SK-N-SH treated with all-trans-retinoic acid at 6 μM for 48 hours (cell line): ENCODE measurements around the gene TSPAN14.

Experiments
- ATAC-seq: fragments of 200-7000 bp; cut with Tn5 transposase; 3 replicates; pipeline ENCODE4 v1.9.1; 2020; ENCODE audit warnings: mild to moderate bottlenecking, moderate library complexity
- ARNTL ChIP-seq: fragments of 450-650 bp; formaldehyde crosslinking; IDR thresholded peaks from 2 replicates; pipeline ENCODE4 v1.5.0; 2020; ENCODE audit warnings: low read depth, mild to moderate bottlenecking, moderate library complexity, borderline replicate concordance
- BACH2 ChIP-seq: fragments of 250-450 bp; sonication (Bioruptor Pico); IDR thresholded peaks from 2 replicates; pipeline ENCODE4 v1.9.0; 2021; ENCODE audit warnings: mild to moderate bottlenecking, borderline replicate concordance
- GLIS3 ChIP-seq: fragments of 250-450 bp; sonication (Bioruptor Pico); IDR thresholded peaks from 2 replicates; pipeline ENCODE4 v1.5.0; 2020; ENCODE audit warnings: mild to moderate bottlenecking, moderate library complexity
- ISL1 ChIP-seq: fragments of 250-450 bp; sonication (Bioruptor Pico); IDR thresholded peaks from 2 replicates; pipeline ENCODE4 v2.1.2; 2022; ENCODE audit warnings: mild to moderate bottlenecking, moderate library complexity
- OSR1 ChIP-seq: fragments of 250-450 bp; sonication (Bioruptor Pico); IDR thresholded peaks from 2 replicates; pipeline ENCODE4 v1.8.0; 2022; ENCODE audit warnings: moderate library complexity, mild to moderate bottlenecking, inconsistent platforms
- RARB ChIP-seq: fragments of 250-450 bp; sonication (Bioruptor Pico); IDR thresholded peaks from 2 replicates; pipeline ENCODE4 v1.8.0; 2021; ENCODE audit warnings: mild to moderate bottlenecking, moderate library complexity
- SNAI2 ChIP-seq: fragments of 250-450 bp; sonication (Bioruptor Pico); IDR thresholded peaks from 2 replicates; pipeline ENCODE4 v1.5.0; 2020; ENCODE audit warnings: mild to moderate bottlenecking, moderate library complexity
- TCF4 ChIP-seq: fragments of 250-450 bp; sonication (Bioruptor Pico); IDR thresholded peaks from 2 replicates; pipeline ENCODE4 v1.8.0; 2021; ENCODE audit warnings: mild to moderate bottlenecking, moderate library complexity, borderline replicate concordance
- TOX ChIP-seq: fragments of 250-450 bp; sonication (Bioruptor Pico); IDR thresholded peaks from 2 replicates; pipeline ENCODE4 v1.8.0; 2021; ENCODE audit warnings: mild to moderate bottlenecking, moderate library complexity, borderline replicate concordance
- ZC3H10 ChIP-seq: fragments of 250-450 bp; sonication (Bioruptor Pico); IDR thresholded peaks from 2 replicates; pipeline ENCODE4 v1.5.1; 2021; ENCODE audit warnings: mild to moderate bottlenecking, moderate library complexity
- ZFP3 ChIP-seq: fragments of 250-450 bp; sonication (Bioruptor Pico); IDR thresholded peaks from 2 replicates; pipeline ENCODE4 v1.5.0; 2020; ENCODE audit warnings: mild to moderate bottlenecking, moderate library complexity
- ZFP30 ChIP-seq: fragments of 450-650 bp; formaldehyde crosslinking; IDR thresholded peaks from 2 replicates; pipeline ENCODE4 v1.5.0; 2022; ENCODE audit warnings: mild to moderate bottlenecking, moderate library complexity
- ZNF565 ChIP-seq: fragments of 450-650 bp; formaldehyde crosslinking; conservative IDR thresholded peaks from 2 replicates; pipeline ENCODE4 v1.5.0; 2020; ENCODE audit warnings: low read depth, mild to moderate bottlenecking, moderate library complexity
- ZNF70 ChIP-seq: fragments of 450-650 bp; formaldehyde crosslinking; IDR thresholded peaks from 2 replicates; pipeline ENCODE4 v1.5.0; 2020; ENCODE audit warnings: mild to moderate bottlenecking, moderate library complexity
- ZNF8 ChIP-seq: fragments of 450-650 bp; formaldehyde crosslinking; IDR thresholded peaks from 2 replicates; pipeline ENCODE4 v1.5.0; 2020; ENCODE audit warnings: mild to moderate bottlenecking, moderate library complexity
- TF ChIP-seq, protein P1 (sequence below): fragments of 250-450 bp; sonication (Bioruptor Pico); IDR thresholded peaks from 2 replicates; pipeline ENCODE4 v1.5.1; 2021; ENCODE audit warnings: mild to moderate bottlenecking, moderate library complexity
- TF ChIP-seq, protein P2 (sequence below): fragments of 250-450 bp; sonication (Bioruptor Pico); IDR thresholded peaks from 2 replicates; pipeline ENCODE4 v1.5.1; 2020; ENCODE audit warnings: low read depth, mild to moderate bottlenecking, moderate library complexity
- TF ChIP-seq, protein P3 (sequence below): fragments of 250-450 bp; sonication (Bioruptor Pico); IDR thresholded peaks from 2 replicates; pipeline ENCODE4 v1.8.0; 2021; ENCODE audit warnings: low read depth, mild to moderate bottlenecking, moderate library complexity, borderline replicate concordance
- TF ChIP-seq, protein P4 (sequence below): fragments of 250-450 bp; sonication (Bioruptor Pico); IDR thresholded peaks from 2 replicates; pipeline ENCODE4 v1.5.0; 2020; ENCODE audit warnings: mild to moderate bottlenecking, moderate library complexity
- TF ChIP-seq, protein P5 (sequence below): fragments of 250-450 bp; sonication (Bioruptor Pico); IDR thresholded peaks from 2 replicates; pipeline ENCODE4 v1.8.0; 2020; ENCODE audit warnings: mild to moderate bottlenecking, moderate library complexity, borderline replicate concordance

Gene TSPAN14

DNA sequence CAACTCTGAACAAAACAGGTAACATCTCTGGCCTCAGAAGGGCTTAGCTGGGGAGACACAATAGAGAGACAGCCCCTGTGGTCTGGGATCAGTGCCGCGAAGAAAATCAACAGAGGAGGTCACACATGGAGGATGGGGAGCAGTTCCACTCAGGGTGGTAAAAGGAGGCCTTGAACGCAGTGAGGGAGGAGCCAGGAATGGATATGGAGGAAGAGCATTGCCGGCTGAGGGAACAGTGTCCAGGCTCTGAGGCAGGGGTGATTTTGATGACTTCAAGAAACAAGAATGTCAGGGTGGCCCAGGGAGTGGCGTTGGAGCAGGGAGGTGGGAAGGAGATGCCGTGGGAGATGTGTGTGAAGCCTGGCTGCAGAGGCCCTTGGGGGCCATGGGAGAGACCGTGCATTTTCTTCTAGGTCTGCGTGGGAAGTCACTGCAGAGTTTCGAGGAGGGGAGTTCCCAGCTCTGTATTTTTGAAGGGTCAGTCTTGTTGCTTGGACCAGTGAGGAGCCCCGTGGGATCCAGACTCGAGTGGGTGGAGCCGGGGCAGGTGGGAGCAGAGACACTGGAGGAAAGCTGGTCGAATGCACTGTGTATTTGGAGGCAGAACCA, 47.9 kb downstream of the TSPAN14 start:
- TF ChIP-seq, protein P1, sequence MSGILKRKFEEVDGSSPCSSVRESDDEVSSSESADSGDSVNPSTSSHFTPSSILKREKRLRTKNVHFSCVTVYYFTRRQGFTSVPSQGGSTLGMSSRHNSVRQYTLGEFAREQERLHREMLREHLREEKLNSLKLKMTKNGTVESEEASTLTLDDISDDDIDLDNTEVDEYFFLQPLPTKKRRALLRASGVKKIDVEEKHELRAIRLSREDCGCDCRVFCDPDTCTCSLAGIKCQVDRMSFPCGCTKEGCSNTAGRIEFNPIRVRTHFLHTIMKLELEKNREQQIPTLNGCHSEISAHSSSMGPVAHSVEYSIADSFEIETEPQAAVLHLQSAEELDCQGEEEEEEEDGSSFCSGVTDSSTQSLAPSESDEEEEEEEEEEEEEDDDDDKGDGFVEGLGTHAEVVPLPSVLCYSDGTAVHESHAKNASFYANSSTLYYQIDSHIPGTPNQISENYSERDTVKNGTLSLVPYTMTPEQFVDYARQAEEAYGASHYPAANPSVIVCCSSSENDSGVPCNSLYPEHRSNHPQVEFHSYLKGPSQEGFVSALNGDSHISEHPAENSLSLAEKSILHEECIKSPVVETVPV, result no peak
- no peak for TF ChIP-seq ZFP30 (CRISPR knock-in tag)
- no peak for TF ChIP-seq ARNTL
- TF ChIP-seq SNAI2 (CRISPR knock-in tag), result no peak
- no peak for TF ChIP-seq ZC3H10 (CRISPR knock-in tag)
- TF ChIP-seq OSR1 (CRISPR knock-in tag), result no peak
- TF ChIP-seq, protein P2, sequence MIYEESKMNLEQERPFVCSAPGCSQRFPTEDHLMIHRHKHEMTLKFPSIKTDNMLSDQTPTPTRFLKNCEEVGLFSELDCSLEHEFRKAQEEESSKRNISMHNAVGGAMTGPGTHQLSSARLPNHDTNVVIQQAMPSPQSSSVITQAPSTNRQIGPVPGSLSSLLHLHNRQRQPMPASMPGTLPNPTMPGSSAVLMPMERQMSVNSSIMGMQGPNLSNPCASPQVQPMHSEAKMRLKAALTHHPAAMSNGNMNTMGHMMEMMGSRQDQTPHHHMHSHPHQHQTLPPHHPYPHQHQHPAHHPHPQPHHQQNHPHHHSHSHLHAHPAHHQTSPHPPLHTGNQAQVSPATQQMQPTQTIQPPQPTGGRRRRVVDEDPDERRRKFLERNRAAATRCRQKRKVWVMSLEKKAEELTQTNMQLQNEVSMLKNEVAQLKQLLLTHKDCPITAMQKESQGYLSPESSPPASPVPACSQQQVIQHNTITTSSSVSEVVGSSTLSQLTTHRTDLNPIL, result no peak
- TF ChIP-seq ISL1 (CRISPR knock-in tag), result no peak
- TF ChIP-seq GLIS3 (CRISPR knock-in tag), result no peak
- TF ChIP-seq ZNF8, result no peak
- TF ChIP-seq, protein P3, sequence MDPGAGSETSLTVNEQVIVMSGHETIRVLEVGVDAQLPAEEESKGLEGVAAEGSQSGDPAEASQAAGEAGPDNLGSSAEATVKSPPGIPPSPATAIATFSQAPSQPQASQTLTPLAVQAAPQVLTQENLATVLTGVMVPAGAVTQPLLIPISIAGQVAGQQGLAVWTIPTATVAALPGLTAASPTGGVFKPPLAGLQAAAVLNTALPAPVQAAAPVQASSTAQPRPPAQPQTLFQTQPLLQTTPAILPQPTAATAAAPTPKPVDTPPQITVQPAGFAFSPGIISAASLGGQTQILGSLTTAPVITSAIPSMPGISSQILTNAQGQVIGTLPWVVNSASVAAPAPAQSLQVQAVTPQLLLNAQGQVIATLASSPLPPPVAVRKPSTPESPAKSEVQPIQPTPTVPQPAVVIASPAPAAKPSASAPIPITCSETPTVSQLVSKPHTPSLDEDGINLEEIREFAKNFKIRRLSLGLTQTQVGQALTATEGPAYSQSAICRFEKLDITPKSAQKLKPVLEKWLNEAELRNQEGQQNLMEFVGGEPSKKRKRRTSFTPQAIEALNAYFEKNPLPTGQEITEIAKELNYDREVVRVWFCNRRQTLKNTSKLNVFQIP (CRISPR knock-in tag), result no peak
- TF ChIP-seq, protein P4, sequence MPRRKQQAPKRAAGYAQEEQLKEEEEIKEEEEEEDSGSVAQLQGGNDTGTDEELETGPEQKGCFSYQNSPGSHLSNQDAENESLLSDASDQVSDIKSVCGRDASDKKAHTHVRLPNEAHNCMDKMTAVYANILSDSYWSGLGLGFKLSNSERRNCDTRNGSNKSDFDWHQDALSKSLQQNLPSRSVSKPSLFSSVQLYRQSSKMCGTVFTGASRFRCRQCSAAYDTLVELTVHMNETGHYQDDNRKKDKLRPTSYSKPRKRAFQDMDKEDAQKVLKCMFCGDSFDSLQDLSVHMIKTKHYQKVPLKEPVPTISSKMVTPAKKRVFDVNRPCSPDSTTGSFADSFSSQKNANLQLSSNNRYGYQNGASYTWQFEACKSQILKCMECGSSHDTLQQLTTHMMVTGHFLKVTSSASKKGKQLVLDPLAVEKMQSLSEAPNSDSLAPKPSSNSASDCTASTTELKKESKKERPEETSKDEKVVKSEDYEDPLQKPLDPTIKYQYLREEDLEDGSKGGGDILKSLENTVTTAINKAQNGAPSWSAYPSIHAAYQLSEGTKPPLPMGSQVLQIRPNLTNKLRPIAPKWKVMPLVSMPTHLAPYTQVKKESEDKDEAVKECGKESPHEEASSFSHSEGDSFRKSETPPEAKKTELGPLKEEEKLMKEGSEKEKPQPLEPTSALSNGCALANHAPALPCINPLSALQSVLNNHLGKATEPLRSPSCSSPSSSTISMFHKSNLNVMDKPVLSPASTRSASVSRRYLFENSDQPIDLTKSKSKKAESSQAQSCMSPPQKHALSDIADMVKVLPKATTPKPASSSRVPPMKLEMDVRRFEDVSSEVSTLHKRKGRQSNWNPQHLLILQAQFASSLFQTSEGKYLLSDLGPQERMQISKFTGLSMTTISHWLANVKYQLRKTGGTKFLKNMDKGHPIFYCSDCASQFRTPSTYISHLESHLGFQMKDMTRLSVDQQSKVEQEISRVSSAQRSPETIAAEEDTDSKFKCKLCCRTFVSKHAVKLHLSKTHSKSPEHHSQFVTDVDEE (CRISPR knock-in tag), result no peak
- no peak for TF ChIP-seq BACH2 (CRISPR knock-in tag)
- no peak for TF ChIP-seq ZNF565 (CRISPR knock-in tag)
- TF ChIP-seq ZFP3, result no peak
- ATAC-seq, result no peak

DNA sequence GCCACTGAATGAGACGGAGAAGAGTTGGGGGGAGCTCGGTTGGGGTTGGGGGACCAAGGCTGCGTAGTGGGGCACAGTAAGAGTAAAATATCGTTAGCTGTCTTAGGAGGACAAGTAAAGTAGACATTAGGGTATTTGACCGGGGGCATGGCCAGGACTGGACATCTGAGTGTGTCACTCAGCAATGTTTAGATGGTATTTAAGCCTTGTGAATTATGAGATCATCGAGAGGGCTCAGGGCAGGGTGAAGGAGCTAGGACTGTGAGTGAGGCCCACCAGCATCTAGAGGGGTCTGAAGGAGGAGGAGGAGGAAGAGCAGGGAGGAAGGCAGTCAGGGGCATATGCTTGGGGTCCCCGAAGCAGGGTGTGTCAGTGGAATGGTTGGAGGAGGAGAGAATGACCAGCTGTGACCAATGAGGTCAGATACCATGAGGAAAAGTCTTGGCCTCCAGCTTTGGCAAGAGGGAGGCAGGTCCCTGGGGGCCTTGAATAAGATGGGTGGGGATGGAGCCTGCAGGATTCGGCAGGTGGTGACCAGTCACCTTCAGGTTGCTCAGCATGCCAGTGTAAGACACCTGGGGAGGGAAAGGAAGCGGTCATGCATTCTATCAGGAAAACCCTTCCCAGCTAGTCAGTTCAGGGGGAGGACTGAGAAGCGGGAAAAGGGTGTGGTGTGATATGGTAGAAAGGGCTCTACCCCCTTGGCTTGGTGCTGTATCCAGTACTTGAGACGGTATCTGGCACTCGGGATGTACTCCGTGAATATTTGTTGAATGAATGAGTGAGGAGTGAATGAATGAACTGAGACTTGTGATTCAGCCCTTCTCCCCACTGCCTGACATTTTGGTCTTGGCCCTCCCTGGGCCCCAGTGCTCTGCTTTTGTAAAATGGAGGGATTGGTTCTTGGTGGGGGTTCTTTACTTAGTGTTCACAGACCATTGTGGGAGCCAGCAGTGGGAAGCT, 48.8 kb downstream of the TSPAN14 start:
- TF ChIP-seq OSR1 (CRISPR knock-in tag) (no peak), ZC3H10 (CRISPR knock-in tag) (no peak)
- ATAC-seq, result no peak

DNA sequence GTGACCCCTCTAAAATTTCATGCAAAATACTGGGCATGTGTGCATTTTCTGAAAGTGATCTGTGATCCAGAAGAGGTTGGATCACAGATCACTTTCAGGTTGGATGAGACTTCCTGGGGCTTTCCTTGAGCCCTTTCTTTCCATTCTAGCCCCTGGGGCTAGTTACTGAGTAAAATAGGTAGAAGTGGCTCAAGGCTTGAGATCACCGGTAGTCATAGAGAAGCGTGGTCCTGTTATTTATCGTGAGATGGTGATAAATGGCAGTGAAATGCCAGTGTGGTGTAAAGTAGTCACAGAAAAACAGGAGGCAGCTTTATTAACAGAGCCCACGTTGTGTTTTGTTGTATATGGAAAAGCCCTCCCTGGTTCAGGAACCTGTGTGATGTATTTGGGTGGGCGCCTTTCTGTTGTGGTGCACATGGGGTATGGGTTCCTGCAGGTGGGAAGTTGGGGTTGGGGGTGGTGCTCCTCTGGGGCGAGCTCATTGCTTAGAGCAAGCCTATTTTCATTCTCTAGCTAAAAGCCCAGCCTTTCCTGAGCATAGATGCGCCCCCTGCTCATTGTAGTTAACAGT, 49.6 kb downstream of the TSPAN14 start:
- ATAC-seq, result no peak
- no peak for TF ChIP-seq RARB (CRISPR knock-in tag)
- TF ChIP-seq, protein P5, sequence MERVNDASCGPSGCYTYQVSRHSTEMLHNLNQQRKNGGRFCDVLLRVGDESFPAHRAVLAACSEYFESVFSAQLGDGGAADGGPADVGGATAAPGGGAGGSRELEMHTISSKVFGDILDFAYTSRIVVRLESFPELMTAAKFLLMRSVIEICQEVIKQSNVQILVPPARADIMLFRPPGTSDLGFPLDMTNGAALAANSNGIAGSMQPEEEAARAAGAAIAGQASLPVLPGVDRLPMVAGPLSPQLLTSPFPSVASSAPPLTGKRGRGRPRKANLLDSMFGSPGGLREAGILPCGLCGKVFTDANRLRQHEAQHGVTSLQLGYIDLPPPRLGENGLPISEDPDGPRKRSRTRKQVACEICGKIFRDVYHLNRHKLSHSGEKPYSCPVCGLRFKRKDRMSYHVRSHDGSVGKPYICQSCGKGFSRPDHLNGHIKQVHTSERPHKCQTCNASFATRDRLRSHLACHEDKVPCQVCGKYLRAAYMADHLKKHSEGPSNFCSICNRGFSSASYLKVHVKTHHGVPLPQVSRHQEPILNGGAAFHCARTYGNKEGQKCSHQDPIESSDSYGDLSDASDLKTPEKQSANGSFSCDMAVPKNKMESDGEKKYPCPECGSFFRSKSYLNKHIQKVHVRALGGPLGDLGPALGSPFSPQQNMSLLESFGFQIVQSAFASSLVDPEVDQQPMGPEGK (CRISPR knock-in tag), result no peak
- TF ChIP-seq ZFP30 (CRISPR knock-in tag), result no peak
- TF ChIP-seq BACH2 (CRISPR knock-in tag), result no peak
- no peak for TF ChIP-seq TOX (CRISPR knock-in tag)
- TF ChIP-seq, protein P1, result no peak
- TF ChIP-seq TCF4 (CRISPR knock-in tag), result no peak
- no peak for TF ChIP-seq ISL1 (CRISPR knock-in tag)
- TF ChIP-seq, protein P2, result no peak
- no peak for TF ChIP-seq ZNF8
- no peak for TF ChIP-seq ZNF70 (CRISPR knock-in tag)
- TF ChIP-seq ZC3H10 (CRISPR knock-in tag), result no peak
- no peak for TF ChIP-seq OSR1 (CRISPR knock-in tag)
- TF ChIP-seq, protein P3 (CRISPR knock-in tag), result no peak
- TF ChIP-seq ARNTL, result no peak
- no peak for TF ChIP-seq SNAI2 (CRISPR knock-in tag)
